Epithelial cell of esophagus (primary cell): ENCODE measurements around the gene FRMD5.

Experiments used
- DNase-seq: peaks from one replicate; pipeline ENCODE4 v3.0.0; 2010; ENCODE audit warnings: low read depth
- H3K4me3 ChIP-seq: 2 replicates; pipeline ENCODE4 v1.5.1; 2011; ENCODE audit warnings: mild to moderate bottlenecking, low read length, control low read depth
- TF ChIP-seq, protein P1 (sequence below): IDR thresholded peaks from 2 replicates; pipeline ENCODE4 v1.5.1; 2011; ENCODE audit warnings: low read depth, mild to moderate bottlenecking, low read length, control low read depth, inconsistent platforms; ENCODE audit not compliant: insufficient read depth; ENCODE audit errors: missing control alignments

The FRMD5 gene

DNA sequence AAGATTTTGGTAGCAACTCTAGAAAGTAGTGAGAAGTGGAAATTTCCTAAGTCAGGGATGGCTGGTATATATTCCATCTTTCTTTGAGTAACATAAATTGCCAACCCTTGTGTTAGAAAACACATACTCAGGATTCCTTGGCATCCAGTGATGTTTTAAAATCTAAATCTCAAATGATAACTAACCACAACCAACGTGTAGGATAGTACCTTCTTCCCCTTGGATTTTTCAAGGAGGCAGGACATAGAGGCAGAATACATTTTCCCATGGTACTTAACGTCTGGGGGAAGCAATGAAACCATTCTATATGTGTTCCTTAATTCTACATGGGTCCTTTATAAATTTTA, 274.8 kb downstream of the FRMD5 start:
- TF ChIP-seq, protein P1, sequence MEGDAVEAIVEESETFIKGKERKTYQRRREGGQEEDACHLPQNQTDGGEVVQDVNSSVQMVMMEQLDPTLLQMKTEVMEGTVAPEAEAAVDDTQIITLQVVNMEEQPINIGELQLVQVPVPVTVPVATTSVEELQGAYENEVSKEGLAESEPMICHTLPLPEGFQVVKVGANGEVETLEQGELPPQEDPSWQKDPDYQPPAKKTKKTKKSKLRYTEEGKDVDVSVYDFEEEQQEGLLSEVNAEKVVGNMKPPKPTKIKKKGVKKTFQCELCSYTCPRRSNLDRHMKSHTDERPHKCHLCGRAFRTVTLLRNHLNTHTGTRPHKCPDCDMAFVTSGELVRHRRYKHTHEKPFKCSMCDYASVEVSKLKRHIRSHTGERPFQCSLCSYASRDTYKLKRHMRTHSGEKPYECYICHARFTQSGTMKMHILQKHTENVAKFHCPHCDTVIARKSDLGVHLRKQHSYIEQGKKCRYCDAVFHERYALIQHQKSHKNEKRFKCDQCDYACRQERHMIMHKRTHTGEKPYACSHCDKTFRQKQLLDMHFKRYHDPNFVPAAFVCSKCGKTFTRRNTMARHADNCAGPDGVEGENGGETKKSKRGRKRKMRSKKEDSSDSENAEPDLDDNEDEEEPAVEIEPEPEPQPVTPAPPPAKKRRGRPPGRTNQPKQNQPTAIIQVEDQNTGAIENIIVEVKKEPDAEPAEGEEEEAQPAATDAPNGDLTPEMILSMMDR: no peak
- no peak overlapping the region for H3K4me3 ChIP-seq
- no peak for DNase-seq

DNA sequence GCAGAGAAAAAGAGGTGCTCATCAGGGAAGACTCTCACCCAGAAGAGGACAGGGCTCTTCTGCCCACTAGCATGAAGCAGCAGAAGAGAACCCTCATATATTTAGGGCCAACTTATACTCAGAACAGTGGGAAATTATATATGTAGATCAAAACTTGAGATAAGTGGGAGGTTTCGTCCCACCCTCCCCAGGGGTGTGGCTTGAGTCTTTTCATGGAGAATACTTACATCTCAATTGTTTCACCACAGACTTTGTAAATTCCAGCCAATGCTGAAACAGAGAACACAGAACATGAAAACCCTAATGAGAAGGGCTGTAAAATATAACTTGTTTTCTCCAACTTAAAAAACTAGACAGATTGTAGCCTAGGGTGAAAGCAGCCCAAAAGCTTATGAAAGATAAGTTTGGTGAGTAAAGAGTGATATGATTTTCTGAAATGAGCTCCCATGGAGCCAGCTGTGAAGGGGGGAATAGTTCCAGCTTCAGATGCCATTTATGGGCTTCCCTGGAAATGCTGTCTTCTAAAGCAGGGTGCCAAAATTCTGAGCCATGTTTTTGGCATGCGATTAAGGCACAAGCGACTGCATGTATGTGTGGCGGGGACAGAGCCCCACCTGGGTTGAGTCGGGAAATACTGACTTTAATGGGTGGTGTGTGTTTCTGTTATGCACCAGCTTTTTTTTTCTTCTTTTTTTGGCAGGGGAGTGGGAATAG, 275.4 kb downstream of the FRMD5 start:
- no peak for DNase-seq
- no peak overlapping the region for H3K4me3 ChIP-seq
- TF ChIP-seq, protein P1: no peak

DNA sequence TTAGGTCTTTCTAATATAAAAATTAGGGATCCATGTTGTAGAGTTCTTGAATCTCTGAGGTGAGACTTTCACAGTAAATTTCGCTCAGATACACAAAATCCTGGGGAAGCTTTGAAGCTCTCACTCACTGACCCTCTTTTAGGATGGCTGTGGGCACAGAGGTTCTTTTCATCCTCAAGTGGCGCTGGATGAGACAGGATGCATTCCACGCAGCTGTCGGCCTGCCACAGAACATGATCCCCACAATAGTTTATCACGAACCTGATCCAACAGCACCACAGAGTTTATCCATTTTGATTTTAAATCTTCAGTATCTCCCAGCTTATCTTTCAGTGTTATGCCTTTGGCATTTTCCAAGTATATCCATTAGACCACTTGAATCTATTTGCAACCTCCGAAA, 276.4 kb downstream of the FRMD5 start:
- H3K4me3 ChIP-seq: no peak overlapping the region
- TF ChIP-seq, protein P1: no peak
- no peak for DNase-seq

DNA sequence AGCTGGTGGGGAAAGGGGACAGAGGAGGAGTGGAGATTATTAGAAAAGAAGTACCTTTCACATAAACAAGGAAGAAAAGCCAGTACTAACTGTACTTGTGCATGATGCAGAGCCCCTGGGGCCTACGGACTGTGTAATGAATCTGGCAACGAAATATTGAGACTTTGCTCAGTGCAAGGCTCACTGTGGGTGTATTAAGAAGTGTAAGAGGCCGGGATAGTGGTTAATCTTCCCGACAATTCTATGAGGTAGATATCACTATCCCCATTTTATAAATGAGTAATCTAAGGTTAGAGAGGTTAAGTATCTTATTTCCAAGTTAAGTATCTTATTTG, 278.8 kb downstream of the FRMD5 start:
- no peak for DNase-seq
- H3K4me3 ChIP-seq: no peak overlapping the region
- TF ChIP-seq, protein P1: no peak

DNA sequence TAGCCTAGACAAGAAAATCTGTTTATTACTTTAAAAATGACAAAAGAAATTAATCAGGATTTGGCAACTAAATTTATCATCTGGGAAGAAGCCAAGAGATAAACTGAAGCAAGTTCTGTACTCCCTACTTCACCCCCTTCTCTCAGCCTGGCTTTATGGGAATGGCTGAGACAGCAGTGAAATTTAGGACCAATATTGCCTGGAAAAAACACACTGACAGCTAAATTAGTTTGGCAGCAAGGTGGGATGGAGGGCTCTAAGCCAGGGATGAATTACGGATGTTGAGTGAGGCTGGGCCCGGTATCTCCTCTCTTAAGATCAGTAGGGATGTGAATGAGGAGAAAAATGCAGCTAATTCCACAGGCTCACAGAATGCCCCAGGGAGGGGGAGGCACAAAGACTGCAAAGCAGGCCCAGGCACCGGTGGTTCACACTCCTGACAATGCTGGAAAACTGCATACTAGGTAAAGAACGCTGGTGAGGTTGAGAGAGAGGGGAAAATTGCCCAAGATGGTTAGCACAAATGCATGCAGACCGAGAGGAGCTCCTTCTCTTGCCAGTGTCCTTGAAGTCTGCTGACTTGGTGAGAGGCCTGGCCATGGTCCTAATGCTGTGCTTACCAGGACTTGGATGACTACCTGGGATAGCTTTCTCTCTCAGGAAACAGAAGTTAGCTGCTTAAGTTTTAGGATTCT, 279.3 kb downstream of the FRMD5 start:
- H3K4me3 ChIP-seq: no peak overlapping the region
- TF ChIP-seq, protein P1: no peak
- no peak for DNase-seq

DNA sequence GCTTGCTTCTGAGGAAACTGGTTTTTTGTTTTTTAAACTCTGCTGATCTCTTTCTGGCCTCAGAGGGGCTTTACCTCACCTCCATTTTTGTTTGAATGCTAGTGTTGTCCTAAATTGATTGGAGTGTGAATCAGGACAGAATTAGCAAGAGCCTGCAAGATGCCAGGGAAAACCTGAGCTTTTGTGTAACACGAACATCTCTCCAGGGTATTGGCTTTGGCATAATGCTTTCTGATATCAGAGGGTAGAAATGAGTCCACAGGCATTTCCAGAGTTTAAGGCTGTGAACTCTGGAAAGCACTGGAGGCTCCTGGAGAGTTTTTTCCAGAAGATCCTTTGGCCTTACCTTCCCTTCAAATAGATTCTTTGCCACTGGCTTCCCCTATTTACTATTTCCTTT, 281.1 kb downstream of the FRMD5 start:
- no peak for DNase-seq
- no peak overlapping the region for H3K4me3 ChIP-seq
- TF ChIP-seq, protein P1: no peak
